ENCODE measurements around the gene CCKAR. TPM values are rescaled to one million over a fixed set of nuclear protein-coding genes. Genes with fewer than 3 reads are reported as not detected.

The CCKAR gene
- total and polyA plus RNA-seq, 2 experiments from 2014 or later, result not detected

DNA sequence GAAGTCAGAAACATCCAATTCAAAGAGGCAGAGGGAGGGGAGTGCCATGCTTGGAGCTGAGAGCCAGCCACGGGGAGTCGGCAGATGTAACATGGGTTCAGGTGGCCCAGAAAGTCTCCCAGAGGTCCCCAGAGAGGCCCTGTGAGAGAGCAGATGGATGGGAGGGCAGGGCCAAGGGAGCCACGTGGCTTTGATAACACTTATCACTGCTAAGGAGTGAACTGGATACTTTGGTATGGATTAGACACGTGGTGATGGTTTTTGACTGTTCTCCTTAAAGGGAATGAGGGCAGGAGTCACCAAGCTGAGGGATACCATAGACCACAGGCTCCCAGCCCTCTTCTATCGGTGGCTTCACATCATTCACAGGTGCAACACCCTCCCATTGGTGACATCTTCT lies 13.7 kb downstream of the CCKAR start:
- no peak overlapping the region for H3K4me3 Mint-ChIP-seq
- H3K9me3 Mint-ChIP-seq, result no peaks in the 10 kb centered on the region; the same call in 2 of the 3 replicates

More for the DNA sequence above, 13.7 kb downstream of the CCKAR start:
- Histone ChIP-seq H3K4me3 (no peak overlapping the region), H3K79me2 (replicated peaks; ENCODE audit: insufficient read depth) (no peaks in the 10 kb centered on the region), H3K4me1 (ENCODE audit: insufficient read depth) (peaks cover 14% of the 10 kb centered on the region), H3K27me3 (ENCODE audit: insufficient read depth) (no peaks in the 10 kb centered on the region), H3K36me3 (ENCODE audit: insufficient read depth) (no peaks in the 10 kb centered on the region), H4K20me1 (replicated peaks; ENCODE audit: insufficient read depth) (no peaks in the 10 kb centered on the region), H3K4me2 (no peak overlapping the region), H3K9me2 (ENCODE audit: insufficient read depth) (no peaks in the 10 kb centered on the region), H3F3A (replicated peaks; ENCODE audit: low read depth) (no peaks in the 10 kb centered on the region), H3K27ac (ENCODE audit: low read depth) (no peak overlapping the region), H2AFZ (no peak overlapping the region)
- TF ChIP-seq EZH2 (IDR thresholded peaks at IDR 0.05; ENCODE audit: low read depth, unreplicated experiment), result no peak
- TF ChIP-seq, protein P1, sequence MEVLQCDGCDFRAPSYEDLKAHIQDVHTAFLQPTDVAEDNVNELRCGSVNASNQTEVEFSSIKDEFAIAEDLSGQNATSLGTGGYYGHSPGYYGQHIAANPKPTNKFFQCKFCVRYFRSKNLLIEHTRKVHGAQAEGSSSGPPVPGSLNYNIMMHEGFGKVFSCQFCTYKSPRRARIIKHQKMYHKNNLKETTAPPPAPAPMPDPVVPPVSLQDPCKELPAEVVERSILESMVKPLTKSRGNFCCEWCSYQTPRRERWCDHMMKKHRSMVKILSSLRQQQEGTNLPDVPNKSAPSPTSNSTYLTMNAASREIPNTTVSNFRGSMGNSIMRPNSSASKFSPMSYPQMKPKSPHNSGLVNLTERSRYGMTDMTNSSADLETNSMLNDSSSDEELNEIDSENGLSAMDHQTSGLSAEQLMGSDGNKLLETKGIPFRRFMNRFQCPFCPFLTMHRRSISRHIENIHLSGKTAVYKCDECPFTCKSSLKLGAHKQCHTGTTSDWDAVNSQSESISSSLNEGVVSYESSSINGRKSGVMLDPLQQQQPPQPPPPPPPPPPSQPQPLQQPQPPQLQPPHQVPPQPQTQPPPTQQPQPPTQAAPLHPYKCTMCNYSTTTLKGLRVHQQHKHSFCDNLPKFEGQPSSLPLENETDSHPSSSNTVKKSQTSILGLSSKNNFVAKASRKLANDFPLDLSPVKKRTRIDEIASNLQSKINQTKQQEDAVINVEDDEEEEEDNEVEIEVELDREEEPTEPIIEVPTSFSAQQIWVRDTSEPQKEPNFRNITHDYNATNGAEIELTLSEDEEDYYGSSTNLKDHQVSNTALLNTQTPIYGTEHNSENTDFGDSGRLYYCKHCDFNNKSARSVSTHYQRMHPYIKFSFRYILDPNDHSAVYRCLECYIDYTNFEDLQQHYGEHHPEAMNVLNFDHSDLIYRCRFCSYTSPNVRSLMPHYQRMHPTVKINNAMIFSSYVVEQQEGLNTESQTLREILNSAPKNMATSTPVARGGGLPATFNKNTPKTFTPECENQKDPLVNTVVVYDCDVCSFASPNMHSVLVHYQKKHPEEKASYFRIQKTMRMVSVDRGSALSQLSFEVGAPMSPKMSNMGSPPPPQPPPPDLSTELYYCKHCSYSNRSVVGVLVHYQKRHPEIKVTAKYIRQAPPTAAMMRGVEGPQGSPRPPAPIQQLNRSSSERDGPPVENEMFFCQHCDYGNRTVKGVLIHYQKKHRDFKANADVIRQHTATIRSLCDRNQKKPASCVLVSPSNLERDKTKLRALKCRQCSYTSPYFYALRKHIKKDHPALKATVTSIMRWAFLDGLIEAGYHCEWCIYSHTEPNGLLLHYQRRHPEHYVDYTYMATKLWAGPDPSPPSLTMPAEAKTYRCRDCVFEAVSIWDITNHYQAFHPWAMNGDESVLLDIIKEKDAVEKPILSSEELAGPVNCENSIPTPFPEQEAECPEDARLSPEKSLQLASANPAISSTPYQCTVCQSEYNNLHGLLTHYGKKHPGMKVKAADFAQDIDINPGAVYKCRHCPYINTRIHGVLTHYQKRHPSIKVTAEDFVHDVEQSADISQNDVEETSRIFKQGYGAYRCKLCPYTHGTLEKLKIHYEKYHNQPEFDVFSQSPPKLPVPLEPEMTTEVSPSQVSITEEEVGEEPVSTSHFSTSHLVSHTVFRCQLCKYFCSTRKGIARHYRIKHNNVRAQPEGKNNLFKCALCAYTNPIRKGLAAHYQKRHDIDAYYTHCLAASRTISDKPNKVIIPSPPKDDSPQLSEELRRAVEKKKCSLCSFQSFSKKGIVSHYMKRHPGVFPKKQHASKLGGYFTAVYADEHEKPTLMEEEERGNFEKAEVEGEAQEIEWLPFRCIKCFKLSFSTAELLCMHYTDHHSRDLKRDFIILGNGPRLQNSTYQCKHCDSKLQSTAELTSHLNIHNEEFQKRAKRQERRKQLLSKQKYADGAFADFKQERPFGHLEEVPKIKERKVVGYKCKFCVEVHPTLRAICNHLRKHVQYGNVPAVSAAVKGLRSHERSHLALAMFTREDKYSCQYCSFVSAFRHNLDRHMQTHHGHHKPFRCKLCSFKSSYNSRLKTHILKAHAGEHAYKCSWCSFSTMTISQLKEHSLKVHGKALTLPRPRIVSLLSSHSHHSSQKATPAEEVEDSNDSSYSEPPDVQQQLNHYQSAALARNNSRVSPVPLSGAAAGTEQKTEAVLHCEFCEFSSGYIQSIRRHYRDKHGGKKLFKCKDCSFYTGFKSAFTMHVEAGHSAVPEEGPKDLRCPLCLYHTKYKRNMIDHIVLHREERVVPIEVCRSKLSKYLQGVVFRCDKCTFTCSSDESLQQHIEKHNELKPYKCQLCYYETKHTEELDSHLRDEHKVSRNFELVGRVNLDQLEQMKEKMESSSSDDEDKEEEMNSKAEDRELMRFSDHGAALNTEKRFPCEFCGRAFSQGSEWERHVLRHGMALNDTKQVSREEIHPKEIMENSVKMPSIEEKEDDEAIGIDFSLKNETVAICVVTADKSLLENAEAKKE (CRISPR knock-in tag; IDR thresholded peaks at IDR 0.05), result no peak
- no peak for TF ChIP-seq ZNF114 (CRISPR knock-in tag; IDR thresholded peaks at IDR 0.05)
- TF ChIP-seq, protein P2, sequence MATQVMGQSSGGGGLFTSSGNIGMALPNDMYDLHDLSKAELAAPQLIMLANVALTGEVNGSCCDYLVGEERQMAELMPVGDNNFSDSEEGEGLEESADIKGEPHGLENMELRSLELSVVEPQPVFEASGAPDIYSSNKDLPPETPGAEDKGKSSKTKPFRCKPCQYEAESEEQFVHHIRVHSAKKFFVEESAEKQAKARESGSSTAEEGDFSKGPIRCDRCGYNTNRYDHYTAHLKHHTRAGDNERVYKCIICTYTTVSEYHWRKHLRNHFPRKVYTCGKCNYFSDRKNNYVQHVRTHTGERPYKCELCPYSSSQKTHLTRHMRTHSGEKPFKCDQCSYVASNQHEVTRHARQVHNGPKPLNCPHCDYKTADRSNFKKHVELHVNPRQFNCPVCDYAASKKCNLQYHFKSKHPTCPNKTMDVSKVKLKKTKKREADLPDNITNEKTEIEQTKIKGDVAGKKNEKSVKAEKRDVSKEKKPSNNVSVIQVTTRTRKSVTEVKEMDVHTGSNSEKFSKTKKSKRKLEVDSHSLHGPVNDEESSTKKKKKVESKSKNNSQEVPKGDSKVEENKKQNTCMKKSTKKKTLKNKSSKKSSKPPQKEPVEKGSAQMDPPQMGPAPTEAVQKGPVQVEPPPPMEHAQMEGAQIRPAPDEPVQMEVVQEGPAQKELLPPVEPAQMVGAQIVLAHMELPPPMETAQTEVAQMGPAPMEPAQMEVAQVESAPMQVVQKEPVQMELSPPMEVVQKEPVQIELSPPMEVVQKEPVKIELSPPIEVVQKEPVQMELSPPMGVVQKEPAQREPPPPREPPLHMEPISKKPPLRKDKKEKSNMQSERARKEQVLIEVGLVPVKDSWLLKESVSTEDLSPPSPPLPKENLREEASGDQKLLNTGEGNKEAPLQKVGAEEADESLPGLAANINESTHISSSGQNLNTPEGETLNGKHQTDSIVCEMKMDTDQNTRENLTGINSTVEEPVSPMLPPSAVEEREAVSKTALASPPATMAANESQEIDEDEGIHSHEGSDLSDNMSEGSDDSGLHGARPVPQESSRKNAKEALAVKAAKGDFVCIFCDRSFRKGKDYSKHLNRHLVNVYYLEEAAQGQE (IDR thresholded peaks at IDR 0.05; ENCODE audit: unreplicated experiment), result no peak
- TF ChIP-seq CREB1 (CRISPR knock-in tag; IDR thresholded peaks at IDR 0.05; ENCODE audit: low read depth), result no peak
- no peak for TF ChIP-seq POLR2AphosphoS5 (IDR thresholded peaks at IDR 0.05; ENCODE audit: low read depth)
- no peak for TF ChIP-seq CTCF (conservative IDR thresholded peaks at IDR 0.05; ENCODE audit: low read depth in 2 of 2)
- TF ChIP-seq ETS1 (IDR thresholded peaks at IDR 0.05), result no peak
- no peak for TF ChIP-seq NANOG (IDR thresholded peaks at IDR 0.05; ENCODE audit: borderline replicate concordance)
- no peak for TF ChIP-seq ZNF331 (CRISPR knock-in tag; IDR thresholded peaks at IDR 0.05; ENCODE audit: low read depth)
- TF ChIP-seq JUNB (IDR thresholded peaks at IDR 0.05; ENCODE audit: unreplicated experiment), result no peak
- TF ChIP-seq EZH2phosphoT487 (IDR thresholded peaks at IDR 0.05; ENCODE audit: unreplicated experiment), result no peak
- no peak for TF ChIP-seq STAT1 (IDR thresholded peaks at IDR 0.05; ENCODE audit: unreplicated experiment)
- Mint-ChIP-seq H3K36me3 (ENCODE audit: low read depth) (no peaks in the 10 kb centered on the region), H3K27ac (no peak overlapping the region), H3K4me1 (peaks cover 8% of the 10 kb centered on the region; the same call in 2 of the 3 replicates), H3K27me3 (ENCODE audit: insufficient read depth, low read depth, poor library complexity) (peaks cover 2% of the 10 kb centered on the region)
- no peak for DNase-seq (ENCODE audit: low spot score)
- ATAC-seq, result no peak
